Rectal smooth muscle tissue (tissue), 1 donor: ENCODE results near the gene RAVER1.
"Not testable (repeated sequence)": the region's sequence is repeated elsewhere in the genome, so short reads cannot be mapped to it uniquely, and the experiment has no call there.

Source experiments
- H3K27ac ChIP-seq: one replicate; pipeline ENCODE4 v1.7.0; 2013; ENCODE audit warnings: low read depth, low read length, inconsistent platforms
- H3K27me3 ChIP-seq: one replicate; pipeline ENCODE4 v1.7.0; 2013; ENCODE audit warnings: low read length; ENCODE audit not compliant: control insufficient read depth, insufficient read depth
- H3K36me3 ChIP-seq: one replicate; pipeline ENCODE4 v1.7.0; 2013; ENCODE audit warnings: low read length; ENCODE audit not compliant: control insufficient read depth, insufficient read depth
- H3K4me1 ChIP-seq: one replicate; pipeline ENCODE4 v1.7.0; 2013; ENCODE audit warnings: low read length; ENCODE audit not compliant: control insufficient read depth, insufficient read depth
- H3K4me3 ChIP-seq: one replicate; pipeline ENCODE4 v1.7.0; 2013; ENCODE audit warnings: low read length
- H3K9ac ChIP-seq: one replicate; pipeline ENCODE4 v1.7.0; 2013; ENCODE audit warnings: low read length

Gene RAVER1, protein sequence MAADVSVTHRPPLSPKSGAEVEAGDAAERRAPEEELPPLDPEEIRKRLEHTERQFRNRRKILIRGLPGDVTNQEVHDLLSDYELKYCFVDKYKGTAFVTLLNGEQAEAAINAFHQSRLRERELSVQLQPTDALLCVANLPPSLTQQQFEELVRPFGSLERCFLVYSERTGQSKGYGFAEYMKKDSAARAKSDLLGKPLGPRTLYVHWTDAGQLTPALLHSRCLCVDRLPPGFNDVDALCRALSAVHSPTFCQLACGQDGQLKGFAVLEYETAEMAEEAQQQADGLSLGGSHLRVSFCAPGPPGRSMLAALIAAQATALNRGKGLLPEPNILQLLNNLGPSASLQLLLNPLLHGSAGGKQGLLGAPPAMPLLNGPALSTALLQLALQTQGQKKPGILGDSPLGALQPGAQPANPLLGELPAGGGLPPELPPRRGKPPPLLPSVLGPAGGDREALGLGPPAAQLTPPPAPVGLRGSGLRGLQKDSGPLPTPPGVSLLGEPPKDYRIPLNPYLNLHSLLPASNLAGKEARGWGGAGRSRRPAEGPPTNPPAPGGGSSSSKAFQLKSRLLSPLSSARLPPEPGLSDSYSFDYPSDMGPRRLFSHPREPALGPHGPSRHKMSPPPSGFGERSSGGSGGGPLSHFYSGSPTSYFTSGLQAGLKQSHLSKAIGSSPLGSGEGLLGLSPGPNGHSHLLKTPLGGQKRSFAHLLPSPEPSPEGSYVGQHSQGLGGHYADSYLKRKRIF

DNA sequence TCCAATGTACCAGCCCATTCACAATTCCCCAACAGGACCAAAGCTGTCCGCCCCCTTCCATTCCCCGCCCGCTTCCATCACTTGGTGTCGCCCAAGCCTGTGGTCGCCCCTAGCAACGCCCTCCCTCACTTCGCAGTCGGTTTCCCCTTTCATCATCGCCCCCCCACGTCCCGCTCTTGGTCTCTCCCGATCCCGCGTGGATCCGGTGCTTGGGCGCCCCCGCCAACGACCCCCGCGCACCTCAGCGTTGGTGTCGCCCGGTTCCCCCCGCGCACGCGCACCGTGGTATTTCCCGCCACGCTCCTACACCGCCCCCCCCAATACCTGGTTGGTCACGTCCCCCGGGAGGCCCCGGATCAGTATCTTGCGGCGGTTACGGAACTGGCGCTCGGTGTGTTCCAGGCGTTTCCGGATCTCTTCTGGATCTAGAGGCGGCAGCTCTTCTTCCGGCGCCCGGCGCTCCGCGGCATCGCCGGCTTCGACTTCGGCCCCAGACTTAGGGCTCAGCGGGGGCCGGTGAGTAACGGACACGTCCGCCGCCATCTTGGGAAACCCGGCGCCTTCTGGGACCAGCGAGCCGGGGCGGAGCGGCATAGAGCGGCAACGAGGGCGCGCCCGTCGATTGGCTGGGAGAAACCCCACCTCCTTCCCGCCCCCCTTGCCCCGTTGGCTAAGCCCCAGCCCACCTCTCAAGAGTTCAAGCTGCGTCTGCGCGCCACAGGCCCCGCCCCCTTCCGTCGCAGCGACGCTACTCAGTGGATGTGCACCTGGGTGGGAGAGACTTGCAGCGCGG, at the start of gene RAVER1:
RAVER1 (minus strand) TSS at position 565 of the 793 bp plus-strand sequence; CDS start at position 543, 22 bp downstream.
- Histone ChIP-seq H3K27me3 (no peaks in the 10 kb centered on the region), H3K4me1 (peaks cover 13% of the 10 kb centered on the region), H3K36me3 (peaks cover 8% of the 10 kb centered on the region), H3K4me3 (peak within 1 kb of the TSS; percentile 88), H3K9ac (peak within 1 kb of the TSS; percentile 67), H3K27ac (peak within 1 kb of the TSS; percentile 89)

DNA sequence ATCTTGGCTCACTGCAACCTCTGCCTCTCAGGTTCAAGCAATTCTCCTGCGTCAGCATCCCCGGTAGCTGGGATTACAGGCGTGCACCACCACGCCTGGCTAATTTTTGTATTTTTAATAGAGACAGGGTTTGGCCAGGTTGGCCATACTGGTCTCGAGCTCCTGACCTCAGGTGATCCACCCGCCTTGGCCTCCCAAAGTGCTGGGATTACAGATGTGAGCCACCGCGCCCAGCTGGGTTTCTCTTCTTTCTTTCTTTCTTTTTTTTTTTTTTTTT, 49.8 kb upstream of the RAVER1 start:
- not testable (repeated sequence) for H3K9ac ChIP-seq, H3K4me3 ChIP-seq, H3K27ac ChIP-seq

DNA sequence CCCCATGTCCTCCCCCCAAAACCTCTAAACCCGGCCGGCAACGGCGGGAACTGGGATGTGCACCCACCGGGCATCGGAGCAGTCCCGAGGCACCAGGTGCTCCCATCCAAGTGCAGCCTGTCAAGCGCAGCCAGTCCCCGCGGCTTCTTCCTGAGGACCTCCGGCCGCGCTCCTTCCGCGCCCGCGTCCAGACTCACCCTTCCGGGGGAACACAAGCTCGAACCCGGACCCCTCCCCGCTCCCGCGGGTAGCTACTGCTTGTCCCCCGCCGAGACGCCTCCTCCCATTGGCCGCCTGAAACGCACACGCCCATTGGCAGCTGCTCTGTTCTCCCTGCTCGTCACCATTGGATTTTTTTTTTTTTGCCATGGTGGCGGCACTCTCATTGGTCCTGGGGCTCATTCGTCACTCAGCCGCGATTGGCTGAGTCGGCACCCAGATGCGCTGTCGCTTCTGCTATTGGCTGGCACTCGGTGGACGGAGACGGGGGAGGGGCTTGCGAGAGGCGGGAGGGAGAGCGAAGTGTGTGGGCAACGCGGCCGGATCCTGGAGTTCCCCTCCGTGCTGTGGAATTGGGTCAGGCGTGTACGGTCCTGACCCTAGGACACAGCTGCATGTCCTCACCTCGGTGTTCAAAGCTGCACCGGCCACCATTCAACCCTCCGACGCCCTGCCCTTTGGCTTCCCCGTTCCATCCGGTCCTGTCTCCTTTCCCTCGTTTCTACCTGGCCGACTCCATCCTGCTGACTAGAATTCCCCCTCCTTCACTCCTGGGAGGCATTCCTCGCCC, 47.2 kb upstream of the RAVER1 start, which contains the start of gene TYK2:
TYK2 (minus strand) TSS at position 260 of the 790 bp plus-strand sequence. CDS start 2,166 bp downstream, outside the sequence.
- H3K9ac ChIP-seq = peak within 1 kb of the TSS; percentile 95
- peak within 1 kb of the TSS; percentile 100 for H3K4me3 ChIP-seq
- peak within 1 kb of the TSS; percentile 80 for H3K27ac ChIP-seq
- H3K4me1 ChIP-seq = peaks cover 4% of the 10 kb centered on the region
- peaks cover 3% of the 10 kb centered on the region for H3K36me3 ChIP-seq
- no peaks in the 10 kb centered on the region for H3K27me3 ChIP-seq

More for the DNA sequence above, 49.8 kb upstream of the RAVER1 start:
- not testable (repeated sequence) for H3K4me1 ChIP-seq, H3K36me3 ChIP-seq, H3K27me3 ChIP-seq

DNA sequence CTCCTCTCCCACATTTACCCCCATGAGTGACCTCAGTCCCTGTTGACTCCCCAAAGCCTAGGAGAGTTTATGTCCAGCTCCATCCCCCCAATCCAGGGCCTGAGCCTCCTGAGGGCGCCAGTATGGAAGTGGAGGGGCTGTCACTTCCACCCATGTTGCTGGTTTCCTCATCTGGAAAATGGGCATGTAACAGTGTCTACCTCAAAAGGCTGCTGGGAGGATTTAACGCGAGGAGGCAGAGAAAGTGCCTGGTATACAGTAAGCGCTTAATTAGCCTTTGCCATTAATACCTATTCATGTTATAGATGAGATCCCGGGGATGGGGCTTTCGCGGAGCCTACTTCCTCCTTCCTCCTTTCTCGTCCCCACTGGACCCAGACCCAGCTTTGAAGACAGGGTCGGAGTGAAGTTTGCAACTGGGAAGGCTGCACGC, 46.6 kb upstream of the RAVER1 start:
- peaks cover 4% of the 10 kb centered on the region for H3K4me1 ChIP-seq
- H3K4me3 ChIP-seq = peak overlapping the region; percentile 100
- H3K27ac ChIP-seq = peak overlapping the region; percentile 80
- no peaks in the 10 kb centered on the region for H3K27me3 ChIP-seq
- peak overlapping the region; percentile 94 for H3K9ac ChIP-seq
- peaks cover 3% of the 10 kb centered on the region for H3K36me3 ChIP-seq

DNA sequence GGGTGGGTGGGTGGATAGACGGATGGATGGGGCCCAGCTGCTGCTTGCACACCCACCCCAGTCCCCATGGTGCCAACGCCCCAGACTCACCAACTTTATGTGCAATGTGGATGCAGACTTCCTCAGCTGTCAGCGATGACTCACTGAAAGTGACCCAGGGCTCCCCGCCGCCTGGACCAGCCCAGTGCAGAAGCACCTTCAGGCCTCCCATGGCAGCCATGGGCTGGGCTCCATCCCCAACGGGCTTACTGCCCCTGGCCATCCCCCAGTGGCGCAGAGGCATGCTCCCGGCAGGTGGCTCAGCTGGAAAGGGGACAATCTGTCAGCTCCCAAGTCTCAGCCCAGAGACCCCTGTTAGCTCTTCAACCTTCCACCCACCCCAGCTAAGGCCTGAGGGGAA, 44.8 kb upstream of the RAVER1 start:
- Histone ChIP-seq H3K36me3 (peaks cover 3% of the 10 kb centered on the region), H3K9ac (no peak overlapping the region), H3K4me3 (no peak overlapping the region), H3K27ac (no peak overlapping the region), H3K27me3 (no peaks in the 10 kb centered on the region), H3K4me1 (peaks cover 4% of the 10 kb centered on the region)

DNA sequence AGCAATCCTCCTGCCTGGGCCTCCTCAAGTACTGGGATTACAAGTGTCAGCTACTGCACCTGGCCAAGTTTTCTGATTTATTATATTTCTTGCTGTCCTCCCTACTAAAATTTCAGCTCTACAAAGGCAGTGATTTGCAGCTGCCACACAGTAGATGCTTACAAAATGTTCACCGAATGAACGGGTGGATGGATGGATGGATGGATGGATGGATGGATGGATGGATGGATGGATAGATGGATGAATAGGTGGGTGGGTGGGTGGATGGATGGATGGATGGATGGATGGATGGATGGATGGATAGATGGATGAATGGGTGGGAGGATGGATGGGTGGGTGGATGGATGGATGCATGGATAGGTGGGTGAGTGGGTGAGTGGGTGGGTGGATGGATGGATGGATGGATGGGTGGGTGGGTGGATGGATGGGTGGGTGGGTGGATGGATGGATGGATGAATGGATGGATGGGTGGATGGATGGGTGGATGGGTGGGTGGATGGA, 43.9 kb upstream of the RAVER1 start:
- not testable (repeated sequence) for H3K27ac ChIP-seq, H3K4me3 ChIP-seq, H3K9ac ChIP-seq, H3K4me1 ChIP-seq, H3K27me3 ChIP-seq, H3K36me3 ChIP-seq

DNA sequence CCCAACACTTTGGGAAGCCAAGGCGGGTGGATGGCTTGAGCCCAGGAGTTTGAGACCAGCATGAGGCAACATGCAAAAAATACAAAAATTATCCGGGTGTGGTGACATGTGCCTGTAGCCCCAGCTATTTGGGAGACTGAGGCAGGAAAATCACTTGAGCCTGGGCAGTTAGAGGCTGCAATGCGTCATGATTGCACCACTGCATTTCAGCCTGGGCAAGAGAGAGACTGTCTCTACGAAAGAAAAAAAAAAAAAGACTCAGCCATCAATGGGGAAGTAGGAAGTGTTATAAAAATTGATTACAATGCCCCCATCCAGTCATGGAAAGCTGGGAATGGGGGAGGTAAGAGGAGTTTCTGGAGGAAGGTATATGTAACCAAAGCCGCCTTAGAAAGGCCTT, 41.6 kb upstream of the RAVER1 start:
- H3K4me3 ChIP-seq = no peak overlapping the region
- H3K27ac ChIP-seq = no peak overlapping the region
- H3K9ac ChIP-seq = no peak overlapping the region
- peaks cover 4% of the 10 kb centered on the region for H3K4me1 ChIP-seq
- H3K27me3 ChIP-seq = no peaks in the 10 kb centered on the region
- H3K36me3 ChIP-seq = peaks cover 6% of the 10 kb centered on the region

DNA sequence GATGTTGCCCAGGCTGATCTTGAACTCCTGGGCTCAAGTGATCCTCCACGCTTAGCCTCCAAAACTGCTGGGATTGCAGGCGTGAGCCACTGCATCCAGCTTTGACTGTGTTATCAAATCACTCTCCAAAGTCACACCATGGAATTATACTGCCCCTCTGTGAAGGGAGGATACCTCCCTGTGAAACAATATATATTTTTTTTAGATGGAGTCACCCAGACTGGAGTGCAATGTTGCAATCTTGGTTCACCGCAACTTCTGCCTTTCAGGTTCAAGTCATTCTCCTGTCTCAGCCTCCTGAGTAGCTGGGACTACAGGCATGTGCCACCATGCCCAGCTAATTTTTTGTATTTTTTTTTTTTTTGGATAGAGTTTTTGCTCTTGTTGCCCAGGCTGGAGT, 39.4 kb upstream of the RAVER1 start:
- Histone ChIP-seq H3K4me3 (no peak overlapping the region), H3K4me1 (no peaks in the 10 kb centered on the region), H3K27me3 (no peaks in the 10 kb centered on the region), H3K9ac (no peak overlapping the region), H3K27ac (no peak overlapping the region), H3K36me3 (peaks cover 13% of the 10 kb centered on the region)

DNA sequence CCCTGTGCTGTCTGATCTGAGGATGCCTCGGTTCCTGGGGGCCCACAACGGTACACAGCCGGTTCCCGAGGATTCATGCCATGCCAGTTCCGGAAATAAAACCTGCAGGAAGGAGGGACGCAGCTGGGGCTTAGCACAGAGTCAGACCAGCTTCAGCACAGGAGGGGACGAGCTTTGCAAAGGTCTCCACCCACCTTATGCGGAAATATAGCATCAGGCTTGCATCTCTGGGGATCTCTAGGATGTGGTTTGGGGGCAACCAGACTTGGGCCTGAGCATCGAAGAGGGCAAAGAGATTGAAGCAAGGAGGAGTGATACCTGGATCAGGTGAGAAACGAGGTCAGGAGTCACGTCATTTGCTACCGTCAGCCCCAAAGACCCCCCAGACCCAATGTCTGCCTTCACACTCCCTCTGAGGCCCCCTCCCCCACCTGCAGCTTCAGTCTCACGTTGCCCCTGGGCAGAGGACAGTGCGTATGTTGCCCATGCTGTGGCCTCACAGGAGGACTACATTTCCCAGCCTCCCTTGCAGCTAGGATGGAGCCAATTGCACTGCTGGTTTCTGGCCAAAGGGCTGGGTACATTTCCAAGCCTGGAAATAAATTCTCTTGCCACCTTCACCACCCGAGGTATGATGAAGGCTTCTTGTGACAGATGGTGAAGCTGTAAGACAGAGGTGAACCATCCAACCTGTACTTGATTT, 34.9 kb upstream of the RAVER1 start:
- H3K9ac ChIP-seq = no peak overlapping the region
- H3K36me3 ChIP-seq = peaks cover 33% of the 10 kb centered on the region
- H3K4me1 ChIP-seq = no peaks in the 10 kb centered on the region

DNA sequence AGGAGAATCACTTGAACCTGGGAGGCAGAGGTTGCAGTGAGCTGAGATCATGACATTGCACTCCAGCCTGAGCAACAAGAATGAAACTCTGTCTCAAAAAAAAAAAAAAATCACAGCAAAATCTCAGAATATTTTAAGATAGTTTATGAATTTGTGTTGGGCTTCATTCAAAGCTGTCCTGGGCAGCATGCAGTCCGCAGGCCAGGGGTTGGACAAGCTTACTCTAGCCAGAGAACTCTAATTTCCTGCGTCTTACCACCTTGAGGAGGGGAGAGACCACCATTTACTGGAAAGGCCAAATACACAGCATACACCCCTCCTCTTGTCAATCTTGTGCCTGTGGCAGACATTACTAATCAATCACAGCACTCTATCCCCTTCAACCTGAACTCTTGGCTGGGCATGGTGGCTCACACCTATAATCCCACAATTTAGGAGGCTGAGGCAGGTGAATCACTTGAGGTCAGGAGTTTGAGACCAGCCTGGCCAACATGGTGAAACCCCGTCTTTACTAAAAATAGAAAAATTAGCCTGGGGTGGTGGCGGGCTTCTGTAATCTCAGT, 33.7 kb upstream of the RAVER1 start:
- not testable (repeated sequence) for H3K9ac ChIP-seq, H3K27me3 ChIP-seq, H3K4me1 ChIP-seq, H3K27ac ChIP-seq, H3K4me3 ChIP-seq
- H3K36me3 ChIP-seq = peaks cover 36% of the 10 kb centered on the region

More for the DNA sequence above, 34.9 kb upstream of the RAVER1 start:
- Histone ChIP-seq H3K27ac (no peak overlapping the region), H3K4me3 (no peak overlapping the region), H3K27me3 (no peaks in the 10 kb centered on the region)

DNA sequence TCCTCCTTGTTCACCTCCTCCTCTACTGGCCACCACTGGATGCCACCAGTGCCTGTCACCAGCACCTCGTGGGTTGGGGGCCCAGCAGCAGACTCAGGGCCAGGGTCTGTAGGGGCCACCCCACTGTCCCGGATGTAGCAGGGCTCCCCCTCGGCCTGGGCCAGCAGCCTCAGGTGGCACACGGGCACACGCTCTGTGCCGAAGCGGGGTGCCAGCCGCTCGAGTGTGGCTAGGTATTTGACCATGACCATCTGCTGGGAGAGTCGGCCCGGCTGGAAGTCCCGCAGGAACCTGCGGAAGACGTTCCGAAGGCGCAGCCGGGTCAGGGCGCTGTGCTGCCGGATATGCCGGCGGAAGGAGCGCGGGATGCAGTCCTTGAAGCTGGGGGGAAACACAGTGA, 32.2 kb upstream of the RAVER1 start:
- no peaks in the 10 kb centered on the region for H3K27me3 ChIP-seq
- no peaks in the 10 kb centered on the region for H3K4me1 ChIP-seq
- H3K9ac ChIP-seq = no peak overlapping the region
- no peak overlapping the region for H3K27ac ChIP-seq
- H3K4me3 ChIP-seq = no peak overlapping the region
- H3K36me3 ChIP-seq = peaks cover 40% of the 10 kb centered on the region
